Type B pancreatic cell (in vitro differentiated cells): ENCODE measurements around the gene ERRFI1. TPM values are rescaled to one million over a fixed set of nuclear protein-coding genes. Genes with fewer than 3 reads are reported as not detected.
A peak's percentile ranks its signal among the peaks of the same experiment; 100 is the strongest.

Source experiments
- DNase-seq: peaks from one replicate; pipeline ENCODE4 v3.0.0; 2021; ENCODE audit warnings: mixed read lengths; ENCODE audit not compliant: unreplicated experiment; ENCODE audit errors: extremely low spot score
- H3K27ac Mint-ChIP-seq: 2 replicates; pipeline ENCODE4 v1.8.0; 2021; ENCODE audit warnings: mild to moderate bottlenecking, mixed read lengths
- H3K27me3 Mint-ChIP-seq: 2 replicates; pipeline ENCODE4 v1.8.0; 2021; ENCODE audit warnings: mixed read lengths
- H3K36me3 Mint-ChIP-seq: 2 replicates; pipeline ENCODE4 v1.8.0; 2021; ENCODE audit warnings: mixed read lengths
- H3K4me1 Mint-ChIP-seq: one replicate; pipeline ENCODE4 v1.8.0; 2021; ENCODE audit warnings: mixed read lengths; ENCODE audit not compliant: unreplicated experiment
- H3K4me3 Mint-ChIP-seq: 2 replicates; pipeline ENCODE4 v1.8.0; 2021; ENCODE audit warnings: mild to moderate bottlenecking, mixed read lengths
- H3K9me3 Mint-ChIP-seq: 2 replicates; pipeline ENCODE4 v1.8.0; 2021; ENCODE audit warnings: mixed read lengths
- CTCF ChIP-seq: fragments of 200-600 bp; sonication (generic); conservative IDR thresholded peaks from 2 replicates; pipeline ENCODE4 v1.5.0; 2021; ENCODE audit warnings: antibody characterized with exemption, mild to moderate bottlenecking
- total RNA-seq: library from RNA; stranded (reverse); gene quantifications from 2 replicates; pipeline ENCODE4 v1.2.1, GENCODE V29; 2021; ENCODE audit warnings: low replicate concordance

The ERRFI1 gene
- total RNA-seq, 1 donor from 2014 or later: 83.3 TPM

DNA sequence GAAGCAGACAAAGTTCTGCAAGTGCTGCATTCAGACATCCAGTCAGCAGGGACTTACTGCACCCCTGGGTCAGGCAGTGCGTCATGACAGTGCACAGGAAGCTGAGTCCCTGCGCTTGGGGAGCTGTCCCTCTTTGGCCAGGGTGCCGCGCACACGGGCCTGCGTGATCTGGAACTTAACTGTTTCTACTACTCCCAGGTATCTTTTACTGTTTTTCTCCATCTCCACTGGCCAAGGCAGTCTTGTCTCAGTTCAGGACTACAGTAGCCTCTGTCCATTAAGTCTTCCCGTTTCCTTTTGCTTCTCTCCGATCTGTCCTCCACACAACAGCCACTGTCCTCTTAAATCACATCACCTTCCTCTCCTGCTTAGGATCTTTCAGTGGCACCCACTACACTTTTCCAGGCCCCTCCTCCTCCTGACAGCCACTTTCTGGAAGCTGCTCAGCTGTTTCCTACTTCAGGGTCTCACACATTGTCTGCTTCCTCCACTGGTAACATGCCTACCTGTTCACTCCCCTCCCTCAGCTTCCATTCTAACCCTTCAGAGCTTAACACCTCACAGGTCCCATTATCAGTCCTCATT is 15.9 kb downstream of the ERRFI1 start:
- Mint-ChIP-seq H3K36me3 (peaks cover 30% of the 10 kb centered on the region), H3K4me1 (peaks cover 22% of the 10 kb centered on the region), H3K27me3 (no peaks in the 10 kb centered on the region), H3K4me3 (no peak overlapping the region), H3K9me3 (no peaks in the 10 kb centered on the region), H3K27ac (peak overlapping the region; percentile 54)
- no peak for TF ChIP-seq CTCF
- DNase-seq: no peak

- Mint-ChIP-seq H3K4me3 (no peak overlapping the region), H3K4me1 (peaks cover 25% of the 10 kb centered on the region), H3K27me3 (no peaks in the 10 kb centered on the region), H3K27ac (no peak overlapping the region), H3K9me3 (no peaks in the 10 kb centered on the region), H3K36me3 (peaks cover 25% of the 10 kb centered on the region)
- no peak for DNase-seq
- no peak for TF ChIP-seq CTCF
Measured at GRCh38 chr1:8009043-8010002, 16.8 kb downstream of the ERRFI1 start.

GRCh38 chr1:8006037-8006963 is 19.8 kb downstream of the ERRFI1 start:
- Mint-ChIP-seq H3K4me1 (peaks cover 34% of the 10 kb centered on the region), H3K27ac (peak overlapping the region; percentile 97), H3K9me3 (no peaks in the 10 kb centered on the region), H3K4me3 (peak overlapping the region; percentile 55), H3K36me3 (peaks cover 9% of the 10 kb centered on the region), H3K27me3 (no peaks in the 10 kb centered on the region)
- DNase-seq: no peak
- no peak for TF ChIP-seq CTCF

DNA sequence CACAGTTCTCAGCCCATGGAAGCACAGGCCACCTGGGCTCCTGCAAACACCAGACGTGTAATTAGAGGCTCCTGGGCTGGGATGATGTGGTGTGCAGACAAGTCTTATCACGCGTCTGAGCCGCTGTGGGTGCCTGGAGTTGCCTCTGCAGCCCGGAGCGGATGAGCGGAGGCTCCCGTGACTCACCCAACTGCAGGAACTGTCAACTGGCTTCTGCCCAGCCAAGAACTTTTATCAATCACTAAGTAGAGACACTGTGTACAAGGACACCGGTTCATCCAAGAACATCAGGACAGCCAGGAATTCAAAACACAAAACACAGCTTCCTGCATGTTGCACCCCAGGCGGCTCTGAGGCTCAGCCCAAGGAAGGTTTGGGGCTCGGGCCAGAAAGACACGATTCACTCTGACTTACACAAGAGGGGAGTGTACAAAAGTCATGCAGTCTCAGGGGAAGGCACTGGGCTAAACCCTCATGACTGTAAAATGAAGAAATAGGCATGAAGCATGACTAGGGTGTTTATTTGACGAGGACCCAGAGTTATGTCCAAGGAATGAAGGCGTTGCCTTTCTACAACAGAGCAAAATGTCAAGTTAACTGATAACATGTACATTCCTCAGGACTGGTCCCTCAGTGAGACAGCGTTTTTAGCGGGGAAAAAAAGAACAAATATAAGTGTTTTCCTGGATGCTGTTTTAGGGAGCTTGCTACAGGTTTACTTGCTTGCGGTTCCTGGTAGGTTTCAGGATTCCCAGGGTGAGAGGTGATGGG is 21.1 kb downstream of the ERRFI1 start:
- Mint-ChIP-seq H3K9me3 (no peaks in the 10 kb centered on the region), H3K4me1 (peaks cover 34% of the 10 kb centered on the region), H3K27ac (peak overlapping the region; percentile 97), H3K27me3 (no peaks in the 10 kb centered on the region), H3K36me3 (peaks cover 8% of the 10 kb centered on the region), H3K4me3 (peak overlapping the region; percentile 58)
- no peak for TF ChIP-seq CTCF
- DNase-seq: no peak
